ENCODE data around the gene TRERF1. TPM values are rescaled to one million over a fixed set of nuclear protein-coding genes. Genes with fewer than 3 reads are reported as not detected.
"Not testable (repeated sequence)": the region's sequence is repeated elsewhere in the genome, so short reads cannot be mapped to it uniquely, and the experiment has no call there.

The TRERF1 gene
- total RNA-seq, 6 experiments from 2014 or later = 0.29 to 1.2 (median 0.60) TPM

GRCh38 chr6:42334870-42335269 lies 116.9 kb downstream of the TRERF1 start:
- Histone ChIP-seq H3K27me3 (no peaks in the 10 kb centered on the region), H3K4me3 (no peak overlapping the region), H3K9me3 (no peaks in the 10 kb centered on the region), H3K4me1 (no peaks in the 10 kb centered on the region), H3K27ac (no peak overlapping the region), H3K36me3 (no peaks in the 10 kb centered on the region)
- intact Hi-C loops (cut with DNase I) = no loop called here
- DNase-seq = peak in 1 of 3 donors; percentile 37
- no peak for ATAC-seq
- TF ChIP-seq, protein P1, sequence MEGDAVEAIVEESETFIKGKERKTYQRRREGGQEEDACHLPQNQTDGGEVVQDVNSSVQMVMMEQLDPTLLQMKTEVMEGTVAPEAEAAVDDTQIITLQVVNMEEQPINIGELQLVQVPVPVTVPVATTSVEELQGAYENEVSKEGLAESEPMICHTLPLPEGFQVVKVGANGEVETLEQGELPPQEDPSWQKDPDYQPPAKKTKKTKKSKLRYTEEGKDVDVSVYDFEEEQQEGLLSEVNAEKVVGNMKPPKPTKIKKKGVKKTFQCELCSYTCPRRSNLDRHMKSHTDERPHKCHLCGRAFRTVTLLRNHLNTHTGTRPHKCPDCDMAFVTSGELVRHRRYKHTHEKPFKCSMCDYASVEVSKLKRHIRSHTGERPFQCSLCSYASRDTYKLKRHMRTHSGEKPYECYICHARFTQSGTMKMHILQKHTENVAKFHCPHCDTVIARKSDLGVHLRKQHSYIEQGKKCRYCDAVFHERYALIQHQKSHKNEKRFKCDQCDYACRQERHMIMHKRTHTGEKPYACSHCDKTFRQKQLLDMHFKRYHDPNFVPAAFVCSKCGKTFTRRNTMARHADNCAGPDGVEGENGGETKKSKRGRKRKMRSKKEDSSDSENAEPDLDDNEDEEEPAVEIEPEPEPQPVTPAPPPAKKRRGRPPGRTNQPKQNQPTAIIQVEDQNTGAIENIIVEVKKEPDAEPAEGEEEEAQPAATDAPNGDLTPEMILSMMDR (IDR thresholded peaks at IDR 0.05) = no peak
- TF ChIP-seq POLR2A (IDR thresholded peaks at IDR 0.05) = no peak
- no CpG with 5 or more reads among the region's 2 CpGs for WGBS (ENCODE audit: insufficient coverage, low coverage, low lambda C conversion rate, missing lambda C conversion rate)

DNA sequence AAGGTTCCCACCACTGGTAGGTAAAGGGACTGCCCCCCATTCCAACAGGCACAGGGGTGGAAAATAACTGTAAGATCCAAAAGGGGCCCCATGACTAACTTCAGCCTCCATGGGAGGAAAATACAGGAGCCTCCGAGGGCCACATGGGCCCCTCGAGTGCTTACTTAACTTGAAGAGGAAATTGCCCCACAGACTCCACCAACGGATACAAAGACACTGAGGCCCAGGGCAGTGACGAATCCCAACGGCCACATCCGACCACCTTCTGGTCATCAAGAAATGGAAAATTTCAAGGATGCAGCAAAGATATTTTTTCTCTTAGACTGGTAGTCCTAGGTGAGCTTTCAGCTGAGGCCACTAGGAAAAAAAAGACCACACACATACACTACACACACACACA lies 118.1 kb downstream of the TRERF1 start:
- Histone ChIP-seq H3K36me3 (no peaks in the 10 kb centered on the region), H3K4me3 (no peak overlapping the region), H3K27me3 (no peaks in the 10 kb centered on the region), H3K9me3 (no peaks in the 10 kb centered on the region), H3K4me1 (no peaks in the 10 kb centered on the region), H3K27ac (no peak overlapping the region)
- TF ChIP-seq, protein P1 (IDR thresholded peaks at IDR 0.05) = no peak
- no peak for TF ChIP-seq POLR2A (IDR thresholded peaks at IDR 0.05)
- WGBS (ENCODE audit: insufficient coverage, low coverage, low lambda C conversion rate, missing lambda C conversion rate) = 39% methylated on average over 2 of the region's 6 CpGs
- ATAC-seq = no peak
- intact Hi-C loops (cut with DNase I) = no loop called here
- no peak for DNase-seq

GRCh38 chr6:42332916-42333315 lies 118.8 kb downstream of the TRERF1 start:
- no peaks in the 10 kb centered on the region for H3K4me1 ChIP-seq
- 54% methylated on average over 4 of the region's 4 CpGs for WGBS (ENCODE audit: insufficient coverage, low coverage, low lambda C conversion rate, missing lambda C conversion rate)
- H3K27me3 ChIP-seq = no peaks in the 10 kb centered on the region
- H3K27ac ChIP-seq = no peak overlapping the region
- DNase-seq = no peak
- H3K4me3 ChIP-seq = no peak overlapping the region
- no peak for ATAC-seq
- no peaks in the 10 kb centered on the region for H3K36me3 ChIP-seq
- no peaks in the 10 kb centered on the region for H3K9me3 ChIP-seq
- intact Hi-C loops (cut with DNase I) = no loop called here
- TF ChIP-seq, protein P1 (IDR thresholded peaks at IDR 0.05) = no peak
- TF ChIP-seq POLR2A (IDR thresholded peaks at IDR 0.05) = no peak

DNA sequence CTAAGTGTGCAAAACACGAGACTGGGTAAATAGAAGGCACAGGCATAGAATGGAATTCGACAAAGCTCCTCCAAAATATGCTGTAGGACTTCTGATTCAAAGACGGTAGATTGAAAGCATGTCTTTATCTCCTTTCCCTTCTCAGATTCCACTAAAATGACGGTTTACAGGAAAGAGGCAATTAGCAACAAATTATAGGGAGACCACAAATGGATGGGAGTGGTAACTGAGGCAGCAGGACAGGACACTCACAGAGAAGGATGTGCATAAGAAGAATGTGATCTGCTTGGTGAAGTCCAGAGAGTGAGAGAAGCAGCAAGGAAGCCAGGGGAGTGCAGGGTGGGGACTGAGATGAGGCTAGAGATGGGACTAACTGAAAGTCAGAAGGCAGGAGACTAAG lies 120.7 kb downstream of the TRERF1 start:
- Histone ChIP-seq H3K4me1 (no peaks in the 10 kb centered on the region), H3K27ac (no peak overlapping the region), H3K27me3 (no peaks in the 10 kb centered on the region), H3K36me3 (no peaks in the 10 kb centered on the region), H3K4me3 (no peak overlapping the region), H3K9me3 (no peaks in the 10 kb centered on the region)
- DNase-seq = no peak
- intact Hi-C loops (cut with DNase I) = no loop called here
- WGBS (ENCODE audit: insufficient coverage, low coverage, low lambda C conversion rate, missing lambda C conversion rate) = 53% methylated on average over 4 of the region's 4 CpGs
- no peak for TF ChIP-seq POLR2A (IDR thresholded peaks at IDR 0.05)
- TF ChIP-seq, protein P1 (IDR thresholded peaks at IDR 0.05) = no peak
- no peak for ATAC-seq

GRCh38 chr6:42326248-42326647 lies 125.5 kb downstream of the TRERF1 start:
- DNase-seq (no peak), ATAC-seq (no peak)
- Histone ChIP-seq H3K4me3 (no peak overlapping the region), H3K9me3 (no peaks in the 10 kb centered on the region), H3K36me3 (no peaks in the 10 kb centered on the region), H3K27me3 (no peaks in the 10 kb centered on the region), H3K4me1 (no peaks in the 10 kb centered on the region), H3K27ac (no peak overlapping the region)
- TF ChIP-seq, protein P1 (IDR thresholded peaks at IDR 0.05) = no peak
- TF ChIP-seq POLR2A (IDR thresholded peaks at IDR 0.05) = no peak
- intact Hi-C loops (cut with DNase I) = no loop called here
- 22% methylated on average over 2 of the region's 2 CpGs for WGBS (ENCODE audit: insufficient coverage, low coverage, low lambda C conversion rate, missing lambda C conversion rate)

GRCh38 chr6:42324656-42325324 lies 126.9 kb downstream of the TRERF1 start:
- 81% methylated on average over 5 of the region's 5 CpGs for WGBS (ENCODE audit: insufficient coverage, low coverage, low lambda C conversion rate, missing lambda C conversion rate)
- H3K9me3 ChIP-seq; H3K36me3 ChIP-seq; H3K27ac ChIP-seq; H3K4me1 ChIP-seq; H3K27me3 ChIP-seq; ATAC-seq; DNase-seq; intact Hi-C loops (cut with DNase I); H3K4me3 ChIP-seq: not testable (repeated sequence)
